ENCODE measurements around the gene ESR1.

GRCh38 chr6:151916680-151917164, 109.2 kb downstream of the ESR1 start:
- TF ChIP-seq CTCF (IDR thresholded peaks at IDR 0.05; ENCODE audit: insufficient read depth, low read depth, low read length) (no peak), EZH2 (IDR thresholded peaks at IDR 0.05; ENCODE audit: insufficient read depth, low read length) (no peak)
